Motor neuron (in vitro differentiated cells): ENCODE results near the gene KCNIP3. TPM values are rescaled to one million over a fixed set of nuclear protein-coding genes. Genes with fewer than 3 reads are reported as not detected.
A peak's percentile ranks its signal among the peaks of the same experiment; 100 is the strongest.
"Not testable (repeated sequence)": the region's sequence is repeated elsewhere in the genome, so short reads cannot be mapped to it uniquely, and the experiment has no call there.

ENCODE experiments used
- ATAC-seq, 8 experiments: fragments of 200-7000 bp; cut with Tn5 transposase; replicated peaks in 6 of 8; 2 replicates each; pipeline ENCODE4 v1.8.0; 2021; ENCODE audit warnings: mild to moderate bottlenecking in 8 of 8, moderate library complexity in 8 of 8
- H3K27ac ChIP-seq, 2 donors: fragments of 250-450 bp; sonication (Bioruptor Pico); 2 replicates each; pipeline ENCODE4 v1.9.0; 2021; ENCODE audit warnings: antibody characterized with exemption in 2 of 2, mild to moderate bottlenecking in 2 of 2, moderate library complexity in 1 of 2
- H3K4me1 ChIP-seq, 2 donors: fragments of 250-450 bp; sonication (Bioruptor Pico); replicated peaks in 1 of 2; 2 replicates each; pipeline ENCODE4 v1.6.1; 2021; ENCODE audit warnings: antibody characterized with exemption in 2 of 2, mild to moderate bottlenecking in 2 of 2, moderate library complexity in 1 of 2
- H3K4me3 ChIP-seq, 5 donors: fragments of 250-450 bp; sonication (Bioruptor Pico); 2 replicates each; pipeline ENCODE4 v1.9.0; 2021; ENCODE audit warnings: antibody characterized with exemption in 5 of 5, mild to moderate bottlenecking in 5 of 5, moderate library complexity in 4 of 5
- WGBS, 10 experiments: fragments of 450-650 bp; shearing (Covaris generic); methylation state at CpG; one replicate each; pipeline ENCODE4 v1.0.0; 2022; 5-methylcytosine and 5-hydroxymethylcytosine counted together
- in situ Hi-C, 9 experiments: fragments of 400-800 bp; cut with MboI; loops; one replicate each; pipeline ENCODE4 v1.15.0; 2021; ENCODE audit warnings: low sequenced_read_pairs in 9 of 9, low pct_unique_long_range_greater_than_20kb in 2 of 9; ENCODE audit not compliant: unreplicated experiment in 9 of 9
- total RNA-seq, 8 experiments: library from RNA; unstranded; fragments of 300-600 nt; gene quantifications; 2 replicates each; pipeline versions ENCODE4 v1.2.3 to v1.2.4, GENCODE V29; 2022

The KCNIP3 gene
- total RNA-seq, 8 experiments from 2014 or later: 0.51 to 5.3 (median 1.8) TPM

GRCh38 chr2:95354469-95354901, 57.3 kb downstream of the KCNIP3 start:
- no peak for ATAC-seq
- Histone ChIP-seq H3K27ac (no peak overlapping the region), H3K4me1 (no peaks in the 10 kb centered on the region), H3K4me3 (no peak overlapping the region)
- 67 to 100% (median 80%) methylated on average over 1 to 4 of the region's 5 CpGs; no CpG with 5 or more reads in 5 of the 10 experiments for WGBS, 10 experiments
- in situ Hi-C loops: no loop called here

GRCh38 chr2:95354925-95355324, 57.8 kb downstream of the KCNIP3 start:
- Histone ChIP-seq H3K27ac (no peak overlapping the region), H3K4me1 (no peaks in the 10 kb centered on the region), H3K4me3 (no peak overlapping the region)
- 60 to 100% (median 86%) methylated on average over 1 to 6 of the region's 8 CpGs; no CpG with 5 or more reads in 4 of the 10 experiments for WGBS, 10 experiments
- in situ Hi-C loops: no loop called here
- no peak for ATAC-seq

- not testable (repeated sequence) for ATAC-seq
Measured at GRCh38 chr2:95355486-95355885, 58.3 kb downstream of the KCNIP3 start.

GRCh38 chr2:95356821-95357700, 59.9 kb downstream of the KCNIP3 start:
- in situ Hi-C loops: no loop called here
- ATAC-seq: no peak
- Histone ChIP-seq H3K4me1 (no peaks in the 10 kb centered on the region), H3K4me3 (no peak overlapping the region), H3K27ac (no peak overlapping the region)
- WGBS, 10 experiments: 53 to 90% (median 76%) methylated on average over 1 to 2 of the region's 12 CpGs; no CpG with 5 or more reads in 6 of the 10 experiments

More at GRCh38 chr2:95355486-95355885, 58.3 kb downstream of the KCNIP3 start:
- in situ Hi-C loops, H3K4me3 ChIP-seq, H3K4me1 ChIP-seq, H3K27ac ChIP-seq: not testable (repeated sequence)
- WGBS, 10 experiments: 50% methylated on average over 1 of the region's 5 CpGs; no CpG with 5 or more reads in 9 of the 10 experiments

GRCh38 chr2:95357717-95358280, 60.7 kb downstream of the KCNIP3 start:
- H3K4me3 ChIP-seq: no peak overlapping the region
- WGBS, 10 experiments: 71 to 100% (median 84%) methylated on average over 1 to 3 of the region's 6 CpGs; no CpG with 5 or more reads in 3 of the 10 experiments
- peak in 1 of 8 experiments; percentile 24 for ATAC-seq
- no peak overlapping the region for H3K27ac ChIP-seq
- in situ Hi-C loops: no loop called here
- no peaks in the 10 kb centered on the region for H3K4me1 ChIP-seq

GRCh38 chr2:95359031-95359430, 61.9 kb downstream of the KCNIP3 start:
- Histone ChIP-seq H3K4me3 (no peak overlapping the region), H3K4me1 (no peaks in the 10 kb centered on the region), H3K27ac (no peak overlapping the region)
- WGBS, 10 experiments: 17 to 80% (median 39%) methylated on average over 1 to 3 of the region's 3 CpGs; no CpG with 5 or more reads in 5 of the 10 experiments
- in situ Hi-C loops: no loop called here
- peak in 2 of 8 experiments; percentile 65 to 77 for ATAC-seq

- Histone ChIP-seq H3K4me3 (no peak overlapping the region), H3K4me1 (no peaks in the 10 kb centered on the region), H3K27ac (no peak overlapping the region)
- in situ Hi-C loops: no loop called here
- WGBS, 10 experiments: 20 to 67% (median 40%) methylated on average over 1 to 3 of the region's 5 CpGs; no CpG with 5 or more reads in 5 of the 10 experiments
- ATAC-seq: peak in 1 of 8 experiments; percentile 15
Measured at GRCh38 chr2:95359501-95359930, 62.4 kb downstream of the KCNIP3 start.

- peak in 1 of 8 experiments; percentile 18 for ATAC-seq
- in situ Hi-C loops: no loop called here
Measured at GRCh38 chr2:95361216-95361980, 64.3 kb downstream of the KCNIP3 start.

GRCh38 chr2:95362486-95362885, 65.3 kb downstream of the KCNIP3 start:
- ATAC-seq: no peak
- no peak overlapping the region for H3K4me3 ChIP-seq
- WGBS, 10 experiments: 58 to 100% (median 87%) methylated on average over 1 to 9 of the region's 9 CpGs; no CpG with 5 or more reads in 2 of the 10 experiments
- no peaks in the 10 kb centered on the region for H3K4me1 ChIP-seq
- H3K27ac ChIP-seq: no peak overlapping the region
- in situ Hi-C loops: no loop called here

More at GRCh38 chr2:95361216-95361980, 64.3 kb downstream of the KCNIP3 start:
- Histone ChIP-seq H3K4me3 (no peak overlapping the region), H3K27ac (no peak overlapping the region), H3K4me1 (no peaks in the 10 kb centered on the region)
- 57 to 100% (median 74%) methylated on average over 2 to 7 of the region's 9 CpGs; no CpG with 5 or more reads in 4 of the 10 experiments for WGBS, 10 experiments

- ATAC-seq: no peak
- 52 to 100% (median 83%) methylated on average over 2 to 6 of the region's 6 CpGs for WGBS, 10 experiments
- in situ Hi-C loops: no loop called here
Measured at GRCh38 chr2:95366514-95366913, 69.4 kb downstream of the KCNIP3 start.

GRCh38 chr2:95372216-95372829, 75.2 kb downstream of the KCNIP3 start:
- in situ Hi-C loops: no loop called here
- Histone ChIP-seq H3K27ac (no peak overlapping the region), H3K4me3 (no peak overlapping the region), H3K4me1 (peaks cover 0 to 4% of the 10 kb centered on the region in 2 donors)
- WGBS, 10 experiments: 77 to 100% (median 83%) methylated on average over 1 to 3 of the region's 8 CpGs; no CpG with 5 or more reads in 4 of the 10 experiments
- ATAC-seq: no peak

More at GRCh38 chr2:95366514-95366913, 69.4 kb downstream of the KCNIP3 start:
- Histone ChIP-seq H3K4me1 (no peaks in the 10 kb centered on the region), H3K27ac (no peak overlapping the region), H3K4me3 (no peak overlapping the region)

- Histone ChIP-seq H3K4me3 (no peak overlapping the region), H3K4me1 (peaks cover 0 to 4% of the 10 kb centered on the region in 2 donors), H3K27ac (no peak overlapping the region)
- 75 to 100% (median 88%) methylated on average over 2 to 7 of the region's 8 CpGs; no CpG with 5 or more reads in 4 of the 10 experiments for WGBS, 10 experiments
- in situ Hi-C loops: no loop called here
- ATAC-seq: no peak
Measured at GRCh38 chr2:95372845-95373244, 75.7 kb downstream of the KCNIP3 start.
